ENCODE results near the gene CPEB4.

Gene CPEB4

GRCh38 chr5:173974688-173975239 lies 86.6 kb downstream of the CPEB4 start:
- H3K9me3 ChIP-seq (ENCODE audit: insufficient read depth, low read length) = no peaks in the 10 kb centered on the region
- no peaks in the 10 kb centered on the region for H3F3A ChIP-seq (ENCODE audit: insufficient read depth)
- no peak overlapping the region for H3K27ac ChIP-seq (ENCODE audit: low read depth, low read length)

GRCh38 chr5:173981185-173981761 lies 93.1 kb downstream of the CPEB4 start:
- Histone ChIP-seq H3K4me2 (ENCODE audit: low read depth, low read length, poor library complexity, severe bottlenecking) (no peak overlapping the region), H3K79me2 (ENCODE audit: insufficient read depth, low read length) (no peaks in the 10 kb centered on the region), H3K27me3 (ENCODE audit: low read length) (no peaks in the 10 kb centered on the region), H3K27ac (ENCODE audit: low read depth, low read length) (no peak overlapping the region), H3K9me2 (replicated peaks; ENCODE audit: insufficient read depth, low read length) (no peaks in the 10 kb centered on the region), H3K36me3 (ENCODE audit: low read length) (no peaks in the 10 kb centered on the region), H3F3A (ENCODE audit: insufficient read depth) (no peaks in the 10 kb centered on the region), H3K4me3 (ENCODE audit: insufficient read depth, low read length, poor library complexity, severe bottlenecking) (no peak overlapping the region), H3K9ac (ENCODE audit: low read length) (no peak overlapping the region), H2AFZ (ENCODE audit: low read depth, low read length, severe bottlenecking) (no peak overlapping the region), H3K9me3 (ENCODE audit: insufficient read depth, low read length) (no peaks in the 10 kb centered on the region), H4K20me1 (ENCODE audit: low read depth, low read length) (no peaks in the 10 kb centered on the region)
- no peak for TF ChIP-seq EZH2phosphoT487 (conservative IDR thresholded peaks at IDR 0.05; ENCODE audit: low read length)
- TF ChIP-seq CTCF (IDR thresholded peaks at IDR 0.05; ENCODE audit: insufficient read depth, low read length, poor library complexity, severe bottlenecking) = no peak

More at GRCh38 chr5:173974688-173975239, 86.6 kb downstream of the CPEB4 start:
- no peak overlapping the region for H3K4me2 ChIP-seq (ENCODE audit: low read depth, low read length, poor library complexity, severe bottlenecking)
- no peak overlapping the region for H2AFZ ChIP-seq (ENCODE audit: low read depth, low read length, severe bottlenecking)
- H3K79me2 ChIP-seq (ENCODE audit: insufficient read depth, low read length) = no peaks in the 10 kb centered on the region
- no peaks in the 10 kb centered on the region for H3K27me3 ChIP-seq (ENCODE audit: low read length)
- H3K9me2 ChIP-seq (replicated peaks; ENCODE audit: insufficient read depth, low read length) = no peaks in the 10 kb centered on the region
- no peaks in the 10 kb centered on the region for H3K36me3 ChIP-seq (ENCODE audit: low read length)
- no peak for TF ChIP-seq CTCF (IDR thresholded peaks at IDR 0.05; ENCODE audit: insufficient read depth, low read length, poor library complexity, severe bottlenecking)
- no peak for TF ChIP-seq EZH2phosphoT487 (conservative IDR thresholded peaks at IDR 0.05; ENCODE audit: low read length)
- no peak overlapping the region for H3K4me3 ChIP-seq (ENCODE audit: insufficient read depth, low read length, poor library complexity, severe bottlenecking)
- H3K9ac ChIP-seq (ENCODE audit: low read length) = no peak overlapping the region
- no peaks in the 10 kb centered on the region for H4K20me1 ChIP-seq (ENCODE audit: low read depth, low read length)

GRCh38 chr5:173984218-173984617 lies 96.1 kb downstream of the CPEB4 start:
- H4K20me1 ChIP-seq (ENCODE audit: low read depth, low read length) = no peaks in the 10 kb centered on the region

More at GRCh38 chr5:173984218-173984617, 96.1 kb downstream of the CPEB4 start:
- H3K9me2 ChIP-seq (replicated peaks; ENCODE audit: insufficient read depth, low read length) = no peaks in the 10 kb centered on the region
- no peaks in the 10 kb centered on the region for H3K79me2 ChIP-seq (ENCODE audit: insufficient read depth, low read length)
- TF ChIP-seq CTCF (IDR thresholded peaks at IDR 0.05; ENCODE audit: insufficient read depth, low read length, poor library complexity, severe bottlenecking) (peak; percentile 19), EZH2phosphoT487 (conservative IDR thresholded peaks at IDR 0.05; ENCODE audit: low read length) (no peak)
- no peaks in the 10 kb centered on the region for H3K27me3 ChIP-seq (ENCODE audit: low read length)
- H3F3A ChIP-seq (ENCODE audit: insufficient read depth) = no peaks in the 10 kb centered on the region
- H3K4me2 ChIP-seq (ENCODE audit: low read depth, low read length, poor library complexity, severe bottlenecking) = no peak overlapping the region
- no peak overlapping the region for H3K4me3 ChIP-seq (ENCODE audit: insufficient read depth, low read length, poor library complexity, severe bottlenecking)
- no peak overlapping the region for H3K27ac ChIP-seq (ENCODE audit: low read depth, low read length)
- H3K9me3 ChIP-seq (ENCODE audit: insufficient read depth, low read length) = no peaks in the 10 kb centered on the region
- no peaks in the 10 kb centered on the region for H3K36me3 ChIP-seq (ENCODE audit: low read length)
- no peak overlapping the region for H2AFZ ChIP-seq (ENCODE audit: low read depth, low read length, severe bottlenecking)
- H3K9ac ChIP-seq (ENCODE audit: low read length) = no peak overlapping the region

All from SU-DHL-6 (cell line).